HEK293T (cell line): Measurements from ENCODE around the gene SPATA31C2.
"Not testable (repeated sequence)": the region's sequence is repeated elsewhere in the genome, so short reads cannot be mapped to it uniquely, and the experiment has no call there.

Experiments
- CTCF ChIA-PET: fragments of 350-600 bp; formaldehyde crosslinking; extraction: SDS; loops from one replicate; lab custom pipeline; 2021; ENCODE audit warnings: antibody characterized with exemption, inconsistent platforms; lab: Yijun Ruan, JAX
- POLR2A ChIA-PET: fragments of 350-600 bp; formaldehyde crosslinking; extraction: SDS; loops from one replicate; lab custom pipeline; 2020; ENCODE audit warnings: antibody characterized with exemption, inconsistent platforms; lab: Yijun Ruan, JAX
- DNase-seq: peaks from one replicate; pipeline ENCODE4 v3.0.0; 2012; ENCODE audit warnings: mixed read lengths; ENCODE audit errors: extremely low spot score
- ARNT ChIP-seq: fragments of 450-650 bp; IDR thresholded peaks from 2 replicates; pipeline ENCODE4 v1.6.1; 2017; ENCODE audit warnings: mild to moderate bottlenecking
- BHLHE40 ChIP-seq: fragments of 450-650 bp; IDR thresholded peaks from 2 replicates; pipeline ENCODE4 v1.6.1; 2016; ENCODE audit warnings: mild to moderate bottlenecking, moderate library complexity, borderline replicate concordance
- CTBP1 ChIP-seq: fragments of 450-650 bp; IDR thresholded peaks from 2 replicates; pipeline ENCODE4 v1.6.1; 2016; ENCODE audit warnings: borderline replicate concordance
- ELF4 ChIP-seq: fragments of 450-650 bp; IDR thresholded peaks from 2 replicates; pipeline ENCODE4 v1.6.1; 2017; ENCODE audit warnings: antibody characterized with exemption
- FOXA1 ChIP-seq: fragments of 450-650 bp; IDR thresholded peaks from 2 replicates; pipeline ENCODE4 v1.6.1; 2016; ENCODE audit warnings: mild to moderate bottlenecking
- FOXK2 ChIP-seq: fragments of 450-650 bp; IDR thresholded peaks from 2 replicates; pipeline ENCODE4 v1.6.1; 2016; ENCODE audit warnings: mild to moderate bottlenecking
- FOXM1 ChIP-seq: fragments of 450-650 bp; IDR thresholded peaks from 2 replicates; pipeline ENCODE4 v1.6.1; 2017; ENCODE audit warnings: mild to moderate bottlenecking, borderline replicate concordance
- HDGF ChIP-seq: fragments of 450-650 bp; IDR thresholded peaks from 2 replicates; pipeline ENCODE4 v1.6.1; 2017; ENCODE audit warnings: antibody characterized with exemption, borderline replicate concordance
- L3MBTL2 ChIP-seq: fragments of 450-650 bp; conservative IDR thresholded peaks from 2 replicates; pipeline ENCODE4 v1.6.1; 2016; ENCODE audit warnings: mild to moderate bottlenecking
- LEF1 ChIP-seq: fragments of 450-650 bp; IDR thresholded peaks from 2 replicates; pipeline ENCODE4 v1.6.1; 2017; ENCODE audit warnings: mild to moderate bottlenecking, borderline replicate concordance
- NFRKB ChIP-seq: fragments of 450-650 bp; IDR thresholded peaks from 2 replicates; pipeline ENCODE4 v1.6.1; 2016; ENCODE audit warnings: mild to moderate bottlenecking, moderate library complexity
- PKNOX1 ChIP-seq: fragments of 450-650 bp; IDR thresholded peaks from 2 replicates; pipeline ENCODE4 v1.6.1; 2016
- SP1 ChIP-seq: fragments of 450-650 bp; IDR thresholded peaks from 2 replicates; pipeline ENCODE4 v1.6.1; 2017
- SUZ12 ChIP-seq: fragments of 450-650 bp; IDR thresholded peaks from 2 replicates; pipeline ENCODE4 v1.6.1; 2016; ENCODE audit warnings: mild to moderate bottlenecking
- TARDBP ChIP-seq: fragments of 450-650 bp; IDR thresholded peaks from 2 replicates; pipeline ENCODE4 v1.6.1; 2016
- ZNF384 ChIP-seq: fragments of 450-650 bp; IDR thresholded peaks from 2 replicates; pipeline ENCODE4 v1.6.1; 2016

The SPATA31C2 gene

GRCh38 chr9:88168564-88168963 is 30.3 kb upstream of the SPATA31C2 start:
- ChIA-PET CTCF (no interaction called here), POLR2A (no interaction called here)
- no peak for TF ChIP-seq FOXK2
- TF ChIP-seq BHLHE40, result no peak
- TF ChIP-seq NFRKB, result no peak
- TF ChIP-seq SUZ12, result no peak
- TF ChIP-seq CTBP1, result no peak
- TF ChIP-seq LEF1, result no peak
- no peak for TF ChIP-seq L3MBTL2
- no peak for TF ChIP-seq HDGF
- TF ChIP-seq ZNF384, result no peak
- no peak for TF ChIP-seq TARDBP
- no peak for TF ChIP-seq ELF4
- TF ChIP-seq FOXA1, result no peak
- no peak for TF ChIP-seq SP1
- TF ChIP-seq PKNOX1, result no peak
- TF ChIP-seq FOXM1, result no peak
- TF ChIP-seq ARNT, result no peak
- DNase-seq, result no peak

- ChIA-PET POLR2A (no interaction called here), CTCF (no interaction called here)
- TF ChIP-seq FOXA1 (no peak), CTBP1 (no peak), SUZ12 (no peak), HDGF (no peak), FOXM1 (no peak), L3MBTL2 (no peak), SP1 (no peak), ARNT (no peak), NFRKB (no peak), LEF1 (no peak), PKNOX1 (no peak), ZNF384 (no peak), TARDBP (no peak), BHLHE40 (no peak), FOXK2 (no peak), ELF4 (no peak)
- DNase-seq, result no peak
Observed at GRCh38 chr9:88166660-88167059, 28.4 kb upstream of the SPATA31C2 start.

GRCh38 chr9:88164850-88165249 is 26.6 kb upstream of the SPATA31C2 start:
- POLR2A ChIA-PET, result no interaction called here
- no peak for DNase-seq

GRCh38 chr9:88161144-88161543 is 22.9 kb upstream of the SPATA31C2 start:
- ChIA-PET CTCF (no interaction called here), POLR2A (no interaction called here)
- TF ChIP-seq FOXM1 (no peak), CTBP1 (no peak), HDGF (no peak), SUZ12 (no peak), NFRKB (no peak), ELF4 (no peak), SP1 (no peak), PKNOX1 (no peak), TARDBP (no peak)
- no peak for DNase-seq

More at GRCh38 chr9:88164850-88165249, 26.6 kb upstream of the SPATA31C2 start:
- CTCF ChIA-PET, result no interaction called here
- TF ChIP-seq L3MBTL2 (no peak), SUZ12 (no peak), CTBP1 (no peak), HDGF (no peak), BHLHE40 (no peak), NFRKB (no peak), ARNT (no peak), ZNF384 (no peak), PKNOX1 (no peak), SP1 (no peak), LEF1 (no peak), ELF4 (no peak)

DNA sequence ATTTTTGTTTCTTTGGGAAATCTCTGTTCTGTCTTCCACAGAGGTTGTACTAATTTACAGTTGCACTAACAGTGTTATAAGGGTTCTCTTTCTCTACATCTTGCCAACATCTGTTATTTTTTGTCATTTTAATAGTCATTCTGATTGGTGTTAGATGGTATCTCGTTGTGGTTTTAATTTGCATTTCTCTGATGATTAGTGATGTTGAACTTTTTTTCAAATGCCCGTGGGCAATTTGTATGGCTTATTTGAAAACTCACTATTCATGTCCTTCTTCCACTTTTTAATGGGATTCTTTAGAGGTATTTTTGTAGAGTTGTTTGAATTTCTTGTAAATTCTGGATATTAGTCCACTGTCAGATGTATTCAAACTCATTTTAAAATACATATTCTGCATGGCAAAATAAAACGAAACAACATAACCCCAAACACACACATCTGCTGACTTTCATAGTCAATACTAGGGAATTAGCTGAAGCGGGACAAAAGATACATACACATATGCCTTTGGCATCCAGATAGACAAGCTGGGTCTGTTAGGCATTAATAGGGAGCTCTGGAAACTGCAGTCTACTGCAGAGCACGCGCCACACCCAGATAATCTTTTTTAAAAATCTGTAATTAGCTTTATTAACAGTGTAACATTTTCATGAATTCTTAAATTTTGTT is 5.8 kb upstream of the SPATA31C2 start:
- CTCF ChIA-PET, result no interaction called here
- DNase-seq, result no peak
- no peak for TF ChIP-seq ZNF384
- POLR2A ChIA-PET, result no interaction called here

DNA sequence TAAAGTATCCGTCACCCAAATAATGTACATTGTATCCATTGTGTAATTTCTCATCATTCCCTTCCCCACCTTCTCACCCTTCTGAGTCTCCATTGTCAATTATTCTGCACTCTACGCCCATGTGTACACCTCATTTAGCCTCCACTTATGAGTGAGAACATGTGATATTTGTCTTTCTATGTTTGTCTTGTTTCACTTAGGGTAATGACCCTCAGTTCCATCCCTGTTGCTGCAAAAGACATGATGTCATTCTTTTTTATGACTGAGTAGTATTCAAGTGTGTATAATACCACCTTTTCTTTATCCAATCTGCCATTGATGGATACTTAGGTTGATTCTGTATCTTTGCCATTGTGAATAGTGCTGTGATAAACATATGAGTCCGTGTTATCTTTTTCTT is 4.9 kb upstream of the SPATA31C2 start:
- ChIA-PET CTCF (no interaction called here), POLR2A (no interaction called here)
- TF ChIP-seq FOXA1, result no peak
- TF ChIP-seq L3MBTL2, result no peak
- DNase-seq, result no peak

- DNase-seq, CTCF ChIA-PET, POLR2A ChIA-PET: not testable (repeated sequence)
Observed at GRCh38 chr9:88133552-88133951, 4.7 kb downstream of the SPATA31C2 start.

DNA sequence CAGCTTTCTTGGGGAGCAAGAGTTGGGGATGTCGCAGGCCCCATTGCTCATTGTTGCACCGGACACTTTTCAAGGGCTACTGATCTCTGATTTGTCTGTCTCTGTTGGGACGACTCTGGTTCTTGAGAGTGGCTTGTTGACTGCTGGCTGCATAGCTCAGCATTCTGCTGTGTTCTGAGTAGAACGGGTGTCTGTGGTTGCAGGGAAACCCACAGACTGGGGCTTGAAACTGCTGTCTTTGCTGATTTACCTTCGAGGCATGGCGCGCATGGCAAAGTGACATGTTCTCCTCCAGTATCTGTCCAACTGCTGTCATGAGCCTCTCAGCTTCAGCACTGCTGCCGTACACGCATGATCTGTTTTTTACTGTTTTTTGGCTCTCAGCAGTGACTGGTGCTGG is 8.7 kb downstream of the SPATA31C2 start:
- CTCF ChIA-PET, POLR2A ChIA-PET, DNase-seq: not testable (repeated sequence)

GRCh38 chr9:88127700-88128300 is 10.5 kb downstream of the SPATA31C2 start:
- DNase-seq, CTCF ChIA-PET, POLR2A ChIA-PET: not testable (repeated sequence)

GRCh38 chr9:88123413-88123812 is 14.9 kb downstream of the SPATA31C2 start:
- CTCF ChIA-PET, POLR2A ChIA-PET, DNase-seq: not testable (repeated sequence)

DNA sequence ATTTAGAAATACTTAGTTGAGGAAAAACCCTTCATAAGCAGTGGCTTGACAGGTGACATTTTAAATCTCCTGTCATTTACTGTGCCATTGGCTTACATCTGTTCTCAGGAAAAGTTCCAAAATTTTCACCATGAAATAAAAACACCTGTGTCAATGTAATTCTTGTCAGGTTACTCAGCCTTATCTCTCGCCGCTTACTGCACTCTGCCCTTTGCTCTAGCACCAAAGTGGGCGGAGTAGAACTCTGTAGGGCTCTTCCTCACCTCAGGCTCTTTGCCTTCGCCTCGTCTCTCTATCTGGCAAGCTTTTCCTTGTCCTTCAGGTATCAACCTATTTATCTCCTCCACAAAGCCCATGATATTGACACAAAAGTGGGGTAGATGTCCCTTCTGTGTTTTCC is 20.2 kb downstream of the SPATA31C2 start:
- CTCF ChIA-PET, DNase-seq, POLR2A ChIA-PET: not testable (repeated sequence)
